ENCODE data around the gene TRIM24.

Gene TRIM24

DNA sequence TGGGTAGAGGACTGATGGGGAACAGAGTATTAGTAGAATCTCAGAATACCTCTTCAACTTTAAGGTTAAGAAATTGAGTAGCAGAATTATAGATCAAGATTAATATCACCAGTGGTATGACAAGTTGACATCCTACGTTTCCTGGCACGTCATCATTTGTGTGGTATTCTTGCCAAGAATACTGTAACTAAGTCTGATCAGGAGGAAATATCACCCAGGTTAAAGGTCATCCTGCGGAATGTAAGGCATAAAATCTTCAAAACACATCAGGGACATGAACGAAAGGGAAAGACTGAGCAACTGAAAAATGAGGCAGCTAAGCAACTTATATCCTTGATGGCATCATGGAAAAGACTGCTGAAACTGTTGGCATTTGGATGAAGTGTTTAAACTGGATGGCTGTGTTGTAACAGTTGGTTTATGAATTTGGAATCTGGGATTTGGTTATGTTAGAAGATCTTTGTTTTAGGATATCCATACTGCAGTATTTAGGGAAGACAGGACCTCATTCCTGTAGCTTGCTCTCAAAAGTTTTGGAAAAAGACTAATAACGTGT, 86.1 kb downstream of the TRIM24 start:
- DNase-seq (ENCODE audit: low read depth): no peak
- TF ChIP-seq MYC (IDR thresholded peaks at IDR 0.05; ENCODE audit: low read depth, low read length) (no peak), POLR2A (IDR thresholded peaks at IDR 0.05; ENCODE audit: extremely low read depth, insufficient read length) (no peak)
- TF ChIP-seq, protein P1, sequence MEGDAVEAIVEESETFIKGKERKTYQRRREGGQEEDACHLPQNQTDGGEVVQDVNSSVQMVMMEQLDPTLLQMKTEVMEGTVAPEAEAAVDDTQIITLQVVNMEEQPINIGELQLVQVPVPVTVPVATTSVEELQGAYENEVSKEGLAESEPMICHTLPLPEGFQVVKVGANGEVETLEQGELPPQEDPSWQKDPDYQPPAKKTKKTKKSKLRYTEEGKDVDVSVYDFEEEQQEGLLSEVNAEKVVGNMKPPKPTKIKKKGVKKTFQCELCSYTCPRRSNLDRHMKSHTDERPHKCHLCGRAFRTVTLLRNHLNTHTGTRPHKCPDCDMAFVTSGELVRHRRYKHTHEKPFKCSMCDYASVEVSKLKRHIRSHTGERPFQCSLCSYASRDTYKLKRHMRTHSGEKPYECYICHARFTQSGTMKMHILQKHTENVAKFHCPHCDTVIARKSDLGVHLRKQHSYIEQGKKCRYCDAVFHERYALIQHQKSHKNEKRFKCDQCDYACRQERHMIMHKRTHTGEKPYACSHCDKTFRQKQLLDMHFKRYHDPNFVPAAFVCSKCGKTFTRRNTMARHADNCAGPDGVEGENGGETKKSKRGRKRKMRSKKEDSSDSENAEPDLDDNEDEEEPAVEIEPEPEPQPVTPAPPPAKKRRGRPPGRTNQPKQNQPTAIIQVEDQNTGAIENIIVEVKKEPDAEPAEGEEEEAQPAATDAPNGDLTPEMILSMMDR (IDR thresholded peaks at IDR 0.05; ENCODE audit: low read depth, low read length): no peak
- TF ChIP-seq, protein P2, sequence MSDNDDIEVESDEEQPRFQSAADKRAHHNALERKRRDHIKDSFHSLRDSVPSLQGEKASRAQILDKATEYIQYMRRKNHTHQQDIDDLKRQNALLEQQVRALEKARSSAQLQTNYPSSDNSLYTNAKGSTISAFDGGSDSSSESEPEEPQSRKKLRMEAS (IDR thresholded peaks at IDR 0.05; ENCODE audit: low read depth, low read length): no peak
- no peak overlapping the region for H3K4me3 ChIP-seq (ENCODE audit: low read depth, low read length)

DNA sequence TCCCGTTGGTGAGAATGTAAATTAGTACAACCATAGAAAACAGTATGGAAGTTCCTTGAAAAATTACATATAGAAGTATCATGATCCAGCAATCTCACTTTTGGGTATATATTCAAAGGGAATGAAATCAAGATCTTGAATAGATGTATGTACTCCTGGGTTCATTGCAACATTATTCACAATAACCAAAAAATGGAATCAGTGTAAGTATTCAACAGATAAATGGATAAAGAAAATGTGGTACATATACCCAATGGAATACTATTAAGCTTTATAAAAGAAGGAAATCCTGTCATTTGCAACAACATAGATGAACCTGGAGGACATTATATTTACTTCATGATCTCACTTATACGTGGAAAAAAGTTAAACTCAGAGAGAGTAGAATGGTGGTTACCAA, 86.8 kb downstream of the TRIM24 start:
- no peak overlapping the region for H3K4me3 ChIP-seq (ENCODE audit: low read depth, low read length)
- TF ChIP-seq POLR2A (IDR thresholded peaks at IDR 0.05; ENCODE audit: extremely low read depth, insufficient read length): no peak
- TF ChIP-seq, protein P2 (IDR thresholded peaks at IDR 0.05; ENCODE audit: low read depth, low read length): no peak
- TF ChIP-seq, protein P1 (IDR thresholded peaks at IDR 0.05; ENCODE audit: low read depth, low read length): no peak
- no peak for TF ChIP-seq MYC (IDR thresholded peaks at IDR 0.05; ENCODE audit: low read depth, low read length)
- DNase-seq (ENCODE audit: low read depth): no peak

DNA sequence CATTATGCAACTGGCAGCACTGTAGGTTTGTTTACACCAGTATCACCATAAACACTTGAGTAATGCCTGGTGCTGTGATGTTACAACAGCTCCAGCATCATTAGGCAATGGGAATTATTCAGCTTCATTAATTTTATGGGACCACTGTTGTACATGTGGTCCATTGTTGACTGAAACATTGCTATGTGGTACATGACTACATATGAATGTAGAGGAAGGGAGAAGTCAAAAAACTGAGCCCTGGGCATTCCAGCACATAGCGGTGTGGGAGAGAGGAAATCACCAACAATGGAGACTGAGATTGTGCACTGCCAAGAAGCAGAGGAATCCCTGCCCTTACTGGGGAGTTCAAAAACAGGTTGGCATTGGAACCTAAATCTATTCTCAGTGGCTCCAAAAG, 89.0 kb downstream of the TRIM24 start:
- TF ChIP-seq MYC (IDR thresholded peaks at IDR 0.05; ENCODE audit: low read depth, low read length): no peak
- TF ChIP-seq POLR2A (IDR thresholded peaks at IDR 0.05; ENCODE audit: extremely low read depth, insufficient read length): no peak
- TF ChIP-seq, protein P2 (IDR thresholded peaks at IDR 0.05; ENCODE audit: low read depth, low read length): no peak
- TF ChIP-seq, protein P1 (IDR thresholded peaks at IDR 0.05; ENCODE audit: low read depth, low read length): no peak
- no peak for DNase-seq (ENCODE audit: low read depth)
- no peak overlapping the region for H3K4me3 ChIP-seq (ENCODE audit: low read depth, low read length)

DNA sequence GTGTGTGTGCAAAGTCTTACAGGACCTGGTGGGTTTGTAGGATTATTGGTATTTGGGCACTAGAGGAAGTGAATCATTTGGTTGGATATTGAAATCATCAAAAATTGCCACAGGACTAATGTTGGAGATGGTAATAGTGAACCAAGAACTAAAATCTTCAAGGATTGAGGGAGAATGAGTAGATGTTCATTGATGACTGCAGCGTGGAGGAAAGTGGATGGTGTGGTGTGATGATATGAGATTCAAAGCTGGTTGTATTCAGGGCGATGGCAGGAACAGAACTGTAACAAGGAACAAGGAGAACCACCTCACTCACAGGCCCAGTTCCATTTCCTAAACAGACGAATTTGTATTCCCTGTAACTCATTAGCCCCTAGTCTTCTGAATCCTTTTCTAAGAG, 90.3 kb downstream of the TRIM24 start:
- no peak for DNase-seq (ENCODE audit: low read depth)
- H3K4me3 ChIP-seq (ENCODE audit: low read depth, low read length): no peak overlapping the region
- TF ChIP-seq, protein P1 (IDR thresholded peaks at IDR 0.05; ENCODE audit: low read depth, low read length): no peak
- no peak for TF ChIP-seq MYC (IDR thresholded peaks at IDR 0.05; ENCODE audit: low read depth, low read length)
- TF ChIP-seq, protein P2 (IDR thresholded peaks at IDR 0.05; ENCODE audit: low read depth, low read length): no peak
- TF ChIP-seq POLR2A (IDR thresholded peaks at IDR 0.05; ENCODE audit: extremely low read depth, insufficient read length): no peak

DNA sequence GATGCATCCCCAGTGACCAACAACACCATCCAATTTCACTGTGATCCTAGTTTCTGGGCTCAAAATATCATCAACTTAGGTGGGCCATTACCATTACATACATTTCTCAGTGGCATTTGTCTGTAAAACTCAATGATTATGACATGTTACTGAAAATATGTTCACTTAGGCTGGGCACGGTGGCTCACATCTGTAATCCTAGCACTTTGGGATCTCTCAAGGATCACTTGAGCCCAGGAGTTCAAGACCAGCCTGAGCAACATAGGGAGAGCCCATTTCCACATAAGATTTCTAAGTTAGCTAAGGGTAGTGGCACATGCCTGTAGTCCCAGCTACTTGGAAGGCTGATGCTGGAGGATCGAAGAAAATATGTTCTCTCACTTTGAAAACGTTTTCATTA, 91.0 kb downstream of the TRIM24 start:
- no peak for DNase-seq (ENCODE audit: low read depth)
- TF ChIP-seq, protein P1 (IDR thresholded peaks at IDR 0.05; ENCODE audit: low read depth, low read length): no peak
- no peak for TF ChIP-seq MYC (IDR thresholded peaks at IDR 0.05; ENCODE audit: low read depth, low read length)
- TF ChIP-seq, protein P2 (IDR thresholded peaks at IDR 0.05; ENCODE audit: low read depth, low read length): no peak
- no peak for TF ChIP-seq POLR2A (IDR thresholded peaks at IDR 0.05; ENCODE audit: extremely low read depth, insufficient read length)
- H3K4me3 ChIP-seq (ENCODE audit: low read depth, low read length): no peak overlapping the region
